ENCODE measurements around the gene ASB16.

ASB16 gene

DNA sequence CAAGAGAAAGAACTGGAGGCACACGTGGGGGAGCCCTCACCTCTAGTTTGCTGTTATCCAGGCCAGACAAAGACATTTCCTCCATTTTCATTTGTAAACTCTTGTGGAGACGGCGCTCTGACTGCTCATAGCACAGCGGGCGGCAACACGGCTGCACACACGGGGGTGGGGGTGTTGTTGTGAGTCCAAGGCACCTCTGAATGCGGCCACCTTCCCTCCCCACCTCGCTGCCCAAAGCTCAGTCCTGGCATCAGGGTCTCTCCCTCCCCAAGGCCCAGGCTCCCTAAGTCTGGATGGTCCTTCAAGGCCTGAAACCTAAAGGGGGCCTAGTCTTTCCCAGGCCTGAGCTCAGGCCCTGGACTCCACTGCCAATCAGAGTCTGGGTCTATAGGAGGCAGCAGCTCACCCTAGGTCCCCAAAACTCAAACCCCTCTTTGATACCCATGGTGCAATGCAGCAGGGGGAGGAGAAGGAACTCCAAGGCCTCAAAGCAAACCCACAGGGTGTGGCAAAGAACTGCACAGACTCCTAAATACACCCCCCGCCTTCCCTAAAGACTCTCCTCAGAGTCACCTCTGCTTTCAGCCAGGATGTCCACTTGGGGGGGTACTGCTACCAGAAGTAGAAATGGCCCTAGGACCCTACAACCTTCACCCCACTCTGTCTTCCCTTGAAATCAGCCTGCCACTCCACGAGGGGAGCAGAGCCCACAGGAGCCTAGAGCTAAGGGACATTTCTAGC lies 27.6 kb downstream of the ASB16 start:
- peak; percentile 14; the same call in 1 of the 2 replicates for TF ChIP-seq CTCF (IDR thresholded peaks at IDR 0.05; ENCODE audit: low read depth, low read length)
- no peak for TF ChIP-seq EZH2phosphoT487 (IDR thresholded peaks at IDR 0.05; ENCODE audit: low read depth)
- H2AFZ ChIP-seq (ENCODE audit: low read depth, low read length), result no peak overlapping the region

GRCh38 chr17:44198721-44199552 lies 28.4 kb downstream of the ASB16 start:
- H4K20me1 ChIP-seq (ENCODE audit: insufficient read depth, low read length), result no peaks in the 10 kb centered on the region
- no peak for TF ChIP-seq CTCF (IDR thresholded peaks at IDR 0.05; ENCODE audit: low read depth, low read length)
- TF ChIP-seq EZH2phosphoT487 (IDR thresholded peaks at IDR 0.05; ENCODE audit: low read depth), result no peak
- H3K27me3 ChIP-seq (ENCODE audit: low read depth, low read length), result no peaks in the 10 kb centered on the region
- H3K36me3 ChIP-seq (replicated peaks; ENCODE audit: low read depth, low read length), result peaks cover 26% of the 10 kb centered on the region
- peaks cover 28% of the 10 kb centered on the region for H3K79me2 ChIP-seq (ENCODE audit: low read length)
- no peak overlapping the region for H2AFZ ChIP-seq (ENCODE audit: low read depth, low read length)
- H3K4me1 ChIP-seq (ENCODE audit: low read length), result peaks cover 19% of the 10 kb centered on the region
- H3K9me3 ChIP-seq (ENCODE audit: insufficient read depth, low read length), result no peaks in the 10 kb centered on the region
- H3K4me3 ChIP-seq (ENCODE audit: low read length), result peak overlapping the region; percentile 96
- H3K27ac ChIP-seq (ENCODE audit: low read length), result peak overlapping the region; percentile 91
- peak overlapping the region; percentile 97 for H3K9ac ChIP-seq (ENCODE audit: low read length)
- peak overlapping the region; percentile 95 for H3K4me2 ChIP-seq (ENCODE audit: low read length)

More for the DNA sequence above, 27.6 kb downstream of the ASB16 start:
- peak overlapping the region; percentile 95 for H3K4me2 ChIP-seq (ENCODE audit: low read length)
- H3K4me1 ChIP-seq (ENCODE audit: low read length), result peaks cover 14% of the 10 kb centered on the region
- no peaks in the 10 kb centered on the region for H4K20me1 ChIP-seq (ENCODE audit: insufficient read depth, low read length)
- no peaks in the 10 kb centered on the region for H3K9me3 ChIP-seq (ENCODE audit: insufficient read depth, low read length)
- peaks cover 29% of the 10 kb centered on the region for H3K36me3 ChIP-seq (replicated peaks; ENCODE audit: low read depth, low read length)
- H3K9ac ChIP-seq (ENCODE audit: low read length), result peak overlapping the region; percentile 97
- H3K4me3 ChIP-seq (ENCODE audit: low read length), result peak overlapping the region; percentile 96
- no peaks in the 10 kb centered on the region for H3K27me3 ChIP-seq (ENCODE audit: low read depth, low read length)
- peak overlapping the region; percentile 91 for H3K27ac ChIP-seq (ENCODE audit: low read length)
- H3K79me2 ChIP-seq (ENCODE audit: low read length), result peaks cover 28% of the 10 kb centered on the region

- no peaks in the 10 kb centered on the region for H3K27me3 ChIP-seq (ENCODE audit: low read depth, low read length)
- H3K4me3 ChIP-seq (ENCODE audit: low read length), result peak within 1 kb of the TSS; percentile 96
- H3K4me2 ChIP-seq (ENCODE audit: low read length), result peak within 1 kb of the TSS; percentile 95
- peaks cover 22% of the 10 kb centered on the region for H3K4me1 ChIP-seq (ENCODE audit: low read length)
- peak within 1 kb of the TSS; percentile 91 for H3K27ac ChIP-seq (ENCODE audit: low read length)
- H2AFZ ChIP-seq (ENCODE audit: low read depth, low read length), result no peak within 1 kb of the TSS
- no peaks in the 10 kb centered on the region for H3K9me3 ChIP-seq (ENCODE audit: insufficient read depth, low read length)
- H3K9ac ChIP-seq (ENCODE audit: low read length), result peak within 1 kb of the TSS; percentile 97
- H3K79me2 ChIP-seq (ENCODE audit: low read length), result peaks cover 28% of the 10 kb centered on the region
- TF ChIP-seq EZH2phosphoT487 (IDR thresholded peaks at IDR 0.05; ENCODE audit: low read depth), result no peak
- no peak for TF ChIP-seq CTCF (IDR thresholded peaks at IDR 0.05; ENCODE audit: low read depth, low read length)
- H3K36me3 ChIP-seq (replicated peaks; ENCODE audit: low read depth, low read length), result peaks cover 18% of the 10 kb centered on the region
- no peaks in the 10 kb centered on the region for H4K20me1 ChIP-seq (ENCODE audit: insufficient read depth, low read length)
Measured at GRCh38 chr17:44199553-44200477, 29.3 kb downstream of the ASB16 start, which contains the start of gene ATXN7L3. Gene ATXN7L3 (minus strand): TSS chr17:44199884. CDS start chr17:44198070, 1,814 bp downstream.
